Left colon (tissue), 2 donors: ENCODE measurements around the gene CLCNKA. TPM values are rescaled to one million over a fixed set of nuclear protein-coding genes. Genes with fewer than 3 reads are reported as not detected.
"Not testable (repeated sequence)": the region's sequence is repeated elsewhere in the genome, so short reads cannot be mapped to it uniquely, and the experiment has no call there.

ENCODE experiments used
- ATAC-seq: fragments of 200-7000 bp; cut with Tn5 transposase; one replicate; pipeline ENCODE4 v1.9.1; 2020; ENCODE audit warnings: mild to moderate bottlenecking, moderate library complexity
- DNase-seq, 2 donors: peaks; one replicate each; pipeline ENCODE4 v3.0.0-alpha.2; 2020
- intact Hi-C, 2 donors: fragments of 100-400 bp; cut with DNase I in 1 of 2; cut with micrococcal nuclease in 1 of 2; formaldehyde crosslinking; loops; one replicate each; pipeline versions ENCODE4 v1.11.2 to v1.14.0; 2022; cut with DNase I, micrococcal nuclease
- total RNA-seq, 2 donors: library from RNA; stranded (reverse); fragmentation: NEBNext Ultra II Directional; extraction: Animal tissue kit (Norgen Biotek cat#: 25700); gene quantifications; one replicate each; pipeline ENCODE4 v1.2.1, GENCODE V29; 2021
- donor health status: DM: no; HTN: no; CAD: no.
- donor health status: DM: yes; HTN: yes; CAD: no.

The CLCNKA gene
- total RNA-seq, 2 donors from 2014 or later: 0.73 to 1.7 TPM

DNA sequence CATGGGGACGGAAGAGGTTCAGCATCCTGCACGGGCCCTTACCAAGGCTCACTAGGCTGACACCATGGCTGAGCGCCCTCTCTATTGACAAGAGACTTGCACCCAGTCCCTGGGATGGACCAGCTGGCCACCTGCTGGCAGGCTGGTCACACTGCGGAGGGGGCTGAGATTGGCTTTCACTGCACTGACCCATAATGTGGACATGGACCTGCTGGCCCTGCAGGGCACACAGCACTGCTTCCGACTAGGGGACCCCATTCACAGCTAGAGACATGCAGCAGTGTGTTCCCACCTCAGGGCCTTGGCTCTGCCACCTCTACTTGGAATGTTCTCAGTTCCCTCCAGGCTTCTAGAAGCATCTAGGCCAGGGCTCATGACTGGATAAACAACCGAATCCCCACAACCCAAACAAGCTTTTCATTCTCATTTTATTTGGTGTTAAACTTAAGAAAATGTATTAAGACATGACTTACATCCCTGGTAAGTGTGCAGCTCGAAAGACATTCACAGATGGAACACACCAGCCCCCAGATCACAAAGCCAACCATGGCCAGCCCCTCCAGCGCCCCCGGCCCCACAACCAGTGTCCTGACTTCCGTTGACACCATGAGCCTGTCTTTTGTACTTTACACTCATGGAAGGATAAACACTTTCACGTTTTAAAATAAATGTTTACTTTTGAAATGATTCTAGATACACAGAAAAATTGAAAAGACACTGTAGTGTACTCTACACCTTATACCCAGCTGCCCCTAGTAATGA, 27.1 kb upstream of the CLCNKA start:
- DNase-seq (peak in 1 of 2 donors; percentile 57), ATAC-seq (peak; percentile 94)
- intact Hi-C loops: loop anchor here in 1 of 2 donors (5.0 kb wide), 1 partner anchor 177 kb away; no protein-coding TSS in a partner anchor

DNA sequence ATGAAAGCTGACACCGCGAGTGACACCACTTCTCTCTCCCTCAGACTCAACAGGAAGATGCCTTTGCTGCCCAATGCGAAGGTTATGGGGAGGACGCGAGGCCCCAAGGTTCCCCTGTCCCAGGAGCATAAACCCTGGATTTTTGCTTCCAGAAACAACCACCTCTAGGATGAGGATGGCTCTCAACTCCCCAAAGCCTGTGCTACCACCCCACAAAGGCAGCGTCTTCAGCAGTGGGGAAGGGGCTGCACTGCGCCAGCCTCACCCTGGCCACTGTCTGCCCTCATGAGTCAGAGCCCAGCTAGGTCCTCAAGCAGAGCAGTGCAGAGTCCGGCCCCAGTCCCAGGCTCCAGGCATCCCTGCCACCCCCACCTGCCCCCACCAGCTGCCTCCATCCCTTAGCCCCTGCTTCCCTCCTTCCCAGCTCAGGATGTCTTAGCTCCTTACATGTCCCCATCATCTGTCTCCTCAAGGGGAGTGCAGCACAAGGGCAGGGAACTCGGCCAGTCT, 24.7 kb upstream of the CLCNKA start:
- ATAC-seq (no peak), DNase-seq (no peak)
- intact Hi-C loops: no loop called here

GRCh38 chr1:15997637-15998280, 24.1 kb upstream of the CLCNKA start:
- DNase-seq (no peak), ATAC-seq (no peak)
- intact Hi-C loops: no loop called here

DNA sequence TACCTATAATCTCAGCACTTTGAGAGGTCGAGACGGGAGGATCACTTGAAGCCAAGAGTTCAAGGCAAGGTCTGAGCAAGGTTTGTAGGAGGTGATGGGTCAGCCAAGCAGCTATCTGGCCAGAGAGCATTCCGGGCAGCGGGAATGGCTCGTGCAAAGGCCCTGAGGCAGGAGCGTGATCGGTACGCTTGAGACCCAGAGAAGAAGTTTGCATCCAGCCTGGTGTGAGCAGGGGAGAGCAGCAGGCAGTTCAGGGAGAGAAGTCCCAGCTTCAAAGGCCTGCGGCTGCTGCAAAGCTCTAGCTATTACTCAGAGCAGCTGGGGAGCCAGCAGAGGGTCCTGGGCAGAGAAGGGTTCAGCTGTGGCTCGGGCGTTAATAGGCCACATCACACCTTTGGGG, 22.9 kb upstream of the CLCNKA start:
- ATAC-seq (no peak), DNase-seq (no peak)
- intact Hi-C loops: no loop called here

- ATAC-seq, DNase-seq, intact Hi-C loops: not testable (repeated sequence)
Measured at GRCh38 chr1:16001274-16001673, 20.6 kb upstream of the CLCNKA start.

DNA sequence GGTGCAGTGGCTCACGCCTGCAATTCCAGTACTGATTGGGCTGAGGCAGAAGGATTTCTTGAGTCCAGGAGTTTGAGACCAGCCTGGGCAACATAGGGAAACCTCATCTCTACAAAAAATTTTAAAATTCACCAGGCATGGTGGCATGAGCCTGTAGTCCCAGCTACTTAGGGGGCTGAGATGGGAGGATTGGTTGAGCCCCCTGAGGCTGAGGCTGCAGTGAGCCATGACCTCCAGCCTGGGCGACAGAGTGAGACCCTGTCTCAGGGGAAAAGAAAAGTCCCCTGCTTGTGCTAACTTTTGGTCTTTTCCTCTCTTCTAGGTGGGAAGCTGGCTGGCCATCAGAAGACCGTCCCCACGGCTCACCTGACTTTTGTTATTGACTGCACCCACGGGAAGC, 16.2 kb upstream of the CLCNKA start:
- DNase-seq: no peak
- intact Hi-C loops: loop anchor here in 1 of 2 donors (5.0 kb wide), 1 partner anchor 52 kb away; no protein-coding TSS in a partner anchor
- ATAC-seq: no peak

- intact Hi-C loops: loop anchor here in 1 of 2 donors (5.0 kb wide), 1 partner anchor 51 kb away; no protein-coding TSS in a partner anchor
- no peak for DNase-seq
Measured at GRCh38 chr1:16006010-16006409, 15.8 kb upstream of the CLCNKA start.

GRCh38 chr1:16006552-16007485, 15.0 kb upstream of the CLCNKA start:
- DNase-seq (no peak), ATAC-seq (peak; percentile 45)
- intact Hi-C loops: loop anchor here in 1 of 2 donors (5.0 kb wide), 1 partner anchor 50 kb away; no protein-coding TSS in a partner anchor

More at GRCh38 chr1:16006010-16006409, 15.8 kb upstream of the CLCNKA start:
- no peak for ATAC-seq

DNA sequence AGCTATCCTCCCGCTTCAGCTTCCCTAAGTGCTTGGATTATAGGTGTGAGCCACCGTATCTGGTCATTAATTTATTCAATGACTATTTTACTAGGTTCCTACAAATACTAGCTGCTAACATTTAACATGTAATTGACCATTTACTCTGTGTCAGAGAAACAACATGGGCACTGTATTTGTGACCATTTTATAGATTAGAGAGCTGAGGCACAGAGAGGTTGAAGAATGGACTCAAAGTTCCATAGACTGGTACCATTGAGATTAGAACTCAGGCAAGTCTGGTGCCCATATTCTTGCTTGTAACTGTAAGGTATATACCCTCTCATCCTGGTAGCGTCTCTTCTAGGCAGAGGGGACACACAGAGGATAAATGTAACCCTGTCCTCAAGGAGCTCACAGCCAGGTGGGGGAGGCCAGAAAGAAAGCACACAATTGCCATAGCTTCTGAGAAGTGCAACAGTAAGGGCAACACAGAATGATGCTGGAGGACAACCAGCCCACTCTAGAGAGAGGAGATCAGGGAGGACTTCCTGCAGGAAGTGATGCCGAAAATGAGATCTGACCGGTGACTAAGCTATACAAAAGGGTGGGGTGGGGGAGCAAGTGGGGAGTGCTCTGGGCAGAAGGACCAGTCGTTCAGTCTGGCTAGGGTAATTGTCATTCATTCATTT, 14.0 kb upstream of the CLCNKA start:
- intact Hi-C loops: loop anchor here in 1 of 2 donors (5.0 kb wide), 1 partner anchor 49 kb away; no protein-coding TSS in a partner anchor
- DNase-seq (no peak), ATAC-seq (no peak)

DNA sequence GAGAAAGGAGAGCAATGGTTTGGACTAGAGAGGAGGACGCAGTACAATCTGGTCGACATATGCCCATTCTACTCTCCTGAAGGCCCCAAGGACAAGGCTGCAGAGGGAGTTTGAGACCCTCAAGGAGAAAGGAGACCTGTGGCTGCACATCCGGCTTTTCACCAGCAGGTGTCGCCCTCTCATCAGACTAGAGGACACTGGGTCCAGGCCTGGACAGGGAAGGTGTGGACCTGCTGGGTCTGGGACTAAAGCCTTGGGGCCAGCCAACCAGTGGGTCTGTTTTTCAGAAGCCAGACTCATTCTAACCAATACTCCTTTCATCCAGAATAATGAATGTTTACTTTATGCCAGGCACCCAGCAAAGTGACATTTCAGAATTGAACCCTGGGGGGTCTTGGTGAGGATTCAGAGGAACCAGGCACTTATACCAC, 12.8 kb upstream of the CLCNKA start:
- ATAC-seq (peak; percentile 50), DNase-seq (peak; percentile 64 to 81)
- intact Hi-C loops: loop anchor here in 1 of 2 donors (5.0 kb wide), 1 partner anchor 48 kb away; no protein-coding TSS in a partner anchor

DNA sequence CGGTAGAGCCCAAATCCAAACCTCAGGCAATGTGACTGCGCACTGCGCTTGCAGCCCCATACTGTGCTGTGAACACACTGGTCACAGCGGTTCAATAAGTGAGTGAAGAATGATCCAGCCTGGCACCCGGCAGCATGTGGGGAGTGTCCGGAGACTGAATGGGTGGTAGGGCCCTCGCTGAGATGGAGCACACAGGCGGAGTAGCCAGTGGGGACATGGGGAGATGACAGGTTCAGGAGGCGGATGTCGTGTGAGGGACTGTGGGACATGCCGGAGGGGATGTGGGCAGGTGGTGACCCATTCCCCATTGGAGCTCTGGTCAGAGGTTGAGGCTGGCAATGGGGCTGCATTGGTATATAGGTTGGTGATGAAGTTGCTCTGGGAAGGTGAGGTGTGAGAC, 12.2 kb upstream of the CLCNKA start:
- intact Hi-C loops: loop anchor here in 1 of 2 donors (5.0 kb wide), 1 partner anchor 48 kb away; no protein-coding TSS in a partner anchor
- ATAC-seq: no peak
- DNase-seq: no peak

GRCh38 chr1:16010837-16011236, 11.0 kb upstream of the CLCNKA start:
- intact Hi-C loops: no loop called here
- DNase-seq (no peak), ATAC-seq (no peak)

DNA sequence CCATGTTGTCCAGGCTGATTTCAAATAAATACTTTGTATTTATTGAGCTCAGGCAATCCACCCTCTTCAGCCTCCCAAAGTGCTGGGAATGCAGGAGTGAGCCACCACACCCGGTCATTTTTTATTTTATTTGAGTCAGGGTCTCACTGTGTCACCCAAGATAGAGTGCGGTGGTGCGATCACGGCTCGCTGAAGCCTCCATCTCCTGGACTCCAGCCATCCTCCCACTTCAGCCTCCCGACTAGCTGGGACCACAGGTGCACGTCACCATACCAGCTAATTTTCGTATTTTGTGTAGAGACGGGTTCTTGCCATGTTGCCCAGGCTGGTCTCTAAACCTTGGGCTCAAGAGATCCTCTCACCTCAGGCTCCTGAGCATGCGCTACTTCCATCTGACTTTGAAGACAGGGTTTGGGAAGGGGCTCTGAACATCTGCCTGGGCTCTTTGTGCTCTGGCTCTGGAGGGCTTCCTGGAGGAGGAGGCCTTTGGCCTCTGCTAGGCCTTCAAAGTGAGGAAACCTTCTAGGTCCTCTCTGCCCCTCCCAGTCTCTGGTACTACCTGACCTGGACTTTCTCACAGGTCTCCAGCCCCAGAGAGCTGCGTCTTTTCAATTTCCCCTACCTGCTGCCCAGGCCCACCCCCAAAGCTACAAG, 9.8 kb upstream of the CLCNKA start:
- DNase-seq: no peak
- intact Hi-C loops: no loop called here
- no peak for ATAC-seq

- peak; percentile 66 to 73 for DNase-seq
- intact Hi-C loops: no loop called here
- ATAC-seq: peak; percentile 65
Measured at GRCh38 chr1:16012590-16013219, 9.1 kb upstream of the CLCNKA start.

DNA sequence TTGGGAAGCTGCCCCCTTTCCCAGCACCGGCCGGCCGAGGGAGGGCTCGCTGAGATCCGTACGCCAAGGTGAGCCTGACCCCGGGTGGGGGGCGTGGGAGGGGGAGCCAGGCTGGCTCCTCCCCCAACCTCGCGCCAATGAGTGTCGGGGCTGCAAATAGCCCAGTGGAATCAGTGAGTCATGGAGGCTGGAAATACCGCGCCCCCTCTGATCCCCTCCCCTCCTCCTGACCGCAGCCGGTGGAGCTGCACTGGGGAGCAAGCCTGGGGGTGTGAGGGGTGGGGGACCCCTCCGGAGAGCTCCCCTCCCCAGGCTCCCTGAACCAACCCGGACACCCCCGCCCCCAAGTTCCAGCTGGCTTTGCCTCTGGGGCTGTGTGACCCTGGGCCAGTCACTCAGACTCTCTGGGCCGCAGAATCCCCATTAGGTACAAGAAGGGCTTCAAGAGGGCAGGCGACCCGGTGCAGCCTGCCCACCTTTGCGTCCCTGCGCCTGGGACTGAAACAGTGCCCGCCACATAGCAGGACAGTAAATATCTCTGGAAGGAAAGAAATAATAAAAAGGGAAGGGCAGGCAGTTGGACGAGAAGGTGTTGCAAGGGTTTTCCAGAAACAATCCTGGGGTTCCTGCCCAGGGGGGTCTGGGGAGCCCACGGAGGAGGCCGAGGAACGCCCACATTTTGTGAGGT, 8.5 kb upstream of the CLCNKA start:
- peak; percentile 60 for ATAC-seq
- intact Hi-C loops: no loop called here
- DNase-seq: peak; percentile 47 to 61

GRCh38 chr1:16013908-16014258, 8.0 kb upstream of the CLCNKA start:
- DNase-seq (no peak), ATAC-seq (peak; percentile 14)
- intact Hi-C loops: no loop called here
